WTC11 (cell line): ENCODE results near the gene FAM13C. TPM values are rescaled to one million over a fixed set of nuclear protein-coding genes. Genes with fewer than 3 reads are reported as not detected.

Experiments used
- ATAC-seq: fragments of 200-7000 bp; cut with Tn5 transposase; 2 replicates; pipeline ENCODE4 v1.10.0; 2021; ENCODE audit warnings: mild to moderate bottlenecking, moderate library complexity
- CTCF ChIA-PET: fragments of 300-600 bp; sonication (Branson Sonifier 250); formaldehyde crosslinking; loops from one replicate; lab custom pipeline; 2021; ENCODE audit warnings: antibody characterized with exemption; lab: Charles Lee
- POLR2A ChIA-PET: fragments of 350-600 bp; sonication (Branson Sonifier 250); formaldehyde crosslinking; loops from one replicate; lab custom pipeline; 2021; ENCODE audit warnings: antibody characterized with exemption; lab: Charles Lee
- DNase-seq: peaks from one replicate; pipeline ENCODE4 v3.0.0; 2021; ENCODE audit warnings: low spot score
- H3K27ac Mint-ChIP-seq: 2 replicates; pipeline ENCODE4 v1.8.0; 2021; ENCODE audit warnings: mixed read lengths
- H3K27me3 Mint-ChIP-seq: 2 replicates; pipeline ENCODE4 v1.8.0; 2021; ENCODE audit warnings: low read depth, mild to moderate bottlenecking, moderate library complexity, mixed read lengths
- H3K36me3 Mint-ChIP-seq: 2 replicates; pipeline ENCODE4 v1.8.0; 2021; ENCODE audit warnings: mixed read lengths
- H3K4me1 Mint-ChIP-seq: 2 replicates; pipeline ENCODE4 v1.8.0; 2022; ENCODE audit warnings: mixed read lengths
- H3K4me3 Mint-ChIP-seq: 2 replicates; pipeline ENCODE4 v1.8.0; 2021; ENCODE audit warnings: mild to moderate bottlenecking, moderate library complexity, mixed read lengths
- H3K9me3 Mint-ChIP-seq: 2 replicates; pipeline ENCODE4 v1.8.0; 2021; ENCODE audit warnings: mixed read lengths
- AFF4 ChIP-seq: sonication (generic); formaldehyde crosslinking; IDR thresholded peaks from 2 replicates; pipeline ENCODE4 v1.8.1; 2023; ENCODE audit warnings: mild to moderate bottlenecking, missing genetic modification reagents, borderline replicate concordance
- ELF4 ChIP-seq: sonication (generic); formaldehyde crosslinking; IDR thresholded peaks from 2 replicates; pipeline ENCODE4 v1.8.1; 2022; ENCODE audit warnings: low read depth, mild to moderate bottlenecking, moderate library complexity, missing genetic modification reagents
- ESRRA ChIP-seq: sonication (generic); formaldehyde crosslinking; IDR thresholded peaks from 2 replicates; pipeline ENCODE4 v1.8.1; 2022; ENCODE audit warnings: mild to moderate bottlenecking, missing genetic modification reagents, borderline replicate concordance
- GRHL2 ChIP-seq: fragments of 250-450 bp; sonication (Bioruptor Pico); IDR thresholded peaks from 2 replicates; pipeline ENCODE4 v1.8.0; 2022; ENCODE audit warnings: mild to moderate bottlenecking, moderate library complexity; ENCODE audit not compliant: insufficient replicate concordance, severe bottlenecking
- GTF2I ChIP-seq: fragments of 250-450 bp; sonication (Bioruptor Pico); conservative IDR thresholded peaks from 2 replicates; pipeline ENCODE4 v1.4.0; 2021; ENCODE audit warnings: mild to moderate bottlenecking
- IRF2 ChIP-seq: sonication (generic); formaldehyde crosslinking; IDR thresholded peaks from 2 replicates; pipeline ENCODE4 v1.8.0; 2022; ENCODE audit warnings: low read depth, missing genetic modification reagents, borderline replicate concordance
- MYBL2 ChIP-seq: sonication (generic); formaldehyde crosslinking; IDR thresholded peaks from 2 replicates; pipeline ENCODE4 v1.8.1; 2023; ENCODE audit warnings: mild to moderate bottlenecking, moderate library complexity, missing genetic modification reagents
- NFYB ChIP-seq: sonication (generic); formaldehyde crosslinking; conservative IDR thresholded peaks from 2 replicates; pipeline ENCODE4 v1.8.0; 2022; ENCODE audit warnings: low read depth, missing genetic modification reagents
- PRDM15 ChIP-seq: sonication (generic); formaldehyde crosslinking; IDR thresholded peaks from 2 replicates; pipeline ENCODE4 v1.8.0; 2022; ENCODE audit warnings: missing genetic modification reagents
- RELA ChIP-seq: sonication (generic); formaldehyde crosslinking; IDR thresholded peaks from 2 replicates; pipeline ENCODE4 v1.8.1; 2022; ENCODE audit warnings: missing genetic modification reagents, mild to moderate bottlenecking, borderline replicate concordance
- SMAD3 ChIP-seq: sonication (generic); formaldehyde crosslinking; IDR thresholded peaks from 2 replicates; pipeline ENCODE4 v1.8.0; 2022; ENCODE audit warnings: missing genetic modification reagents, mild to moderate bottlenecking, borderline replicate concordance
- SP1 ChIP-seq: sonication (generic); formaldehyde crosslinking; conservative IDR thresholded peaks from 2 replicates; pipeline ENCODE4 v1.8.1; 2022; ENCODE audit warnings: missing genetic modification reagents
- ZNF232 ChIP-seq: sonication (generic); formaldehyde crosslinking; IDR thresholded peaks from 2 replicates; pipeline ENCODE4 v1.8.0; 2022; ENCODE audit warnings: mild to moderate bottlenecking, missing genetic modification reagents
- ZNF416 ChIP-seq: fragments of 250-450 bp; sonication (Bioruptor Pico); IDR thresholded peaks from 2 replicates; pipeline ENCODE4 v1.9.0; 2021; ENCODE audit warnings: mild to moderate bottlenecking, inconsistent platforms
- ZNF423 ChIP-seq: fragments of 250-450 bp; sonication (Bioruptor Pico); IDR thresholded peaks from 2 replicates; pipeline ENCODE4 v2.1.2; 2022; ENCODE audit warnings: mild to moderate bottlenecking, moderate library complexity
- ZNF425 ChIP-seq: fragments of 250-450 bp; sonication (Bioruptor Pico); conservative IDR thresholded peaks from 2 replicates; pipeline ENCODE4 v1.9.0; 2021; ENCODE audit warnings: mild to moderate bottlenecking
- total RNA-seq: library from RNA; stranded (reverse); gene quantifications from 3 replicates; pipeline ENCODE4 v1.2.3, GENCODE V29; 2021
- TF ChIP-seq, protein P1 (sequence below): fragments of 250-450 bp; sonication (Bioruptor Pico); IDR thresholded peaks from 2 replicates; pipeline ENCODE4 v1.9.0; 2021; ENCODE audit warnings: moderate library complexity, mild to moderate bottlenecking, inconsistent platforms, borderline replicate concordance
- TF ChIP-seq, protein P2 (sequence below): fragments of 250-450 bp; sonication (Bioruptor Pico); IDR thresholded peaks from 2 replicates; pipeline ENCODE4 v1.9.0; 2021; ENCODE audit warnings: mild to moderate bottlenecking, borderline replicate concordance

The FAM13C gene
- total RNA-seq, 1 experiment from 2014 or later = 1.5 TPM

DNA sequence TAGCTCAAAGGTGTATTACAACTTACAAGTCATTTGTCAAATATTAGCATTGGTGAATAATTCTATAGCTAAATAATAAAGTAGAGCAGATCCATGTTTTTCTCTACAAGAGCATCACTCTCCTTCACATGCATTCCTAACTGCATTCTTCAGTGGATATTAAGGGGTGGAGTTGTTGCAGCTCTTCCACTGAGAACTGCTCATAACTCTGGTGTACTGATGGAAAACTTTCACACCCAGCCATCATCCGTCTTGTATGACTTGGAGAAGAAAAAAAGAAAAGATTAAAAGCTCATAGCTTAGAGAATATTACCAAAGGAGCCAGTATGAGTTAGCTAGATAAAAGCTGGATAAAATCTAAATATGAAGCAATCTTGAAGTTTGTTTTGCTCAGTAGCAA, 10.2 kb upstream of the FAM13C start:
- POLR2A ChIA-PET = no interaction called here
- peaks cover 14% of the 10 kb centered on the region for H3K4me1 Mint-ChIP-seq
- TF ChIP-seq, protein P1, sequence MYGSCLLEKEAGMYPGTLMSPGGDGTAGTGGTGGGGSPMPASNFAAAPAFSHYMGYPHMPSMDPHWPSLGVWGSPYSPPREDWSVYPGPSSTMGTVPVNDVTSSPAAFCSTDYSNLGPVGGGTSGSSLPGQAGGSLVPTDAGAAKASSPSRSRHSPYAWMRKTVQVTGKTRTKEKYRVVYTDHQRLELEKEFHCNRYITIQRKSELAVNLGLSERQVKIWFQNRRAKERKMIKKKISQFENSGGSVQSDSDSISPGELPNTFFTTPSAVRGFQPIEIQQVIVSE (CRISPR knock-in tag) = no peak
- H3K4me3 Mint-ChIP-seq = no peak overlapping the region
- no peak overlapping the region for H3K27ac Mint-ChIP-seq
- H3K9me3 Mint-ChIP-seq = no peaks in the 10 kb centered on the region
- no peaks in the 10 kb centered on the region for H3K36me3 Mint-ChIP-seq
- H3K27me3 Mint-ChIP-seq = no peaks in the 10 kb centered on the region
- CTCF ChIA-PET = interaction anchor here (0.8 kb wide), 1 partner anchor 208 kb away, joined by 3 read pairs; no protein-coding TSS in a partner anchor
- ATAC-seq = no peak
- no peak for DNase-seq

DNA sequence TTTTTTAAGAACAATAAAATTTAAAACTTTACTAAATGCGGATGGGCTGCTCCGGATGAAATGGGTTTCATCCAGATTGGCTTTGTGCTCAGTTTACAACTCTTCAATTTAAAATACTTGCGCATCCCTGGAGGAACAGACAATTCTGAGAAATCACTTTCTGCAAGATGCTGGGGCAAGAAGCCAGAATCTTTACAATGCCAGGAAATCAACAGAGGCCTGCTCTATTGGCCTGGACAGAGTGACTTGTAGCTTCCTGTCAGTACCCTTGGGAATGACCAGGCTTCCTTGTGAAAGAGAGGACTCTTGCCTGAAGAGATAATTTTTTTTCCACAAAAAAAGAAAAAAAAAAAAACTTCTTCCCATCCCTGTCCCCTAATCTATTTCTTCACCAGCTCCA, 3.9 kb upstream of the FAM13C start:
- no peak overlapping the region for H3K27ac Mint-ChIP-seq
- peaks cover 26% of the 10 kb centered on the region for H3K27me3 Mint-ChIP-seq
- ChIA-PET POLR2A (interaction anchor here (0.6 kb wide), 1 partner anchor 21 kb away, joined by 3 read pairs; no protein-coding TSS in a partner anchor), CTCF (no interaction called here)
- no peaks in the 10 kb centered on the region for H3K9me3 Mint-ChIP-seq
- peaks cover 11% of the 10 kb centered on the region for H3K4me1 Mint-ChIP-seq
- no peaks in the 10 kb centered on the region for H3K36me3 Mint-ChIP-seq
- no peak for ATAC-seq
- no peak for DNase-seq
- no peak overlapping the region for H3K4me3 Mint-ChIP-seq
- no peak for TF ChIP-seq NFYB (CRISPR knock-in tag)
- no peak for TF ChIP-seq GTF2I (CRISPR knock-in tag)
- TF ChIP-seq GRHL2 = no peak
- no peak for TF ChIP-seq RELA (CRISPR knock-in tag)
- TF ChIP-seq, protein P2, sequence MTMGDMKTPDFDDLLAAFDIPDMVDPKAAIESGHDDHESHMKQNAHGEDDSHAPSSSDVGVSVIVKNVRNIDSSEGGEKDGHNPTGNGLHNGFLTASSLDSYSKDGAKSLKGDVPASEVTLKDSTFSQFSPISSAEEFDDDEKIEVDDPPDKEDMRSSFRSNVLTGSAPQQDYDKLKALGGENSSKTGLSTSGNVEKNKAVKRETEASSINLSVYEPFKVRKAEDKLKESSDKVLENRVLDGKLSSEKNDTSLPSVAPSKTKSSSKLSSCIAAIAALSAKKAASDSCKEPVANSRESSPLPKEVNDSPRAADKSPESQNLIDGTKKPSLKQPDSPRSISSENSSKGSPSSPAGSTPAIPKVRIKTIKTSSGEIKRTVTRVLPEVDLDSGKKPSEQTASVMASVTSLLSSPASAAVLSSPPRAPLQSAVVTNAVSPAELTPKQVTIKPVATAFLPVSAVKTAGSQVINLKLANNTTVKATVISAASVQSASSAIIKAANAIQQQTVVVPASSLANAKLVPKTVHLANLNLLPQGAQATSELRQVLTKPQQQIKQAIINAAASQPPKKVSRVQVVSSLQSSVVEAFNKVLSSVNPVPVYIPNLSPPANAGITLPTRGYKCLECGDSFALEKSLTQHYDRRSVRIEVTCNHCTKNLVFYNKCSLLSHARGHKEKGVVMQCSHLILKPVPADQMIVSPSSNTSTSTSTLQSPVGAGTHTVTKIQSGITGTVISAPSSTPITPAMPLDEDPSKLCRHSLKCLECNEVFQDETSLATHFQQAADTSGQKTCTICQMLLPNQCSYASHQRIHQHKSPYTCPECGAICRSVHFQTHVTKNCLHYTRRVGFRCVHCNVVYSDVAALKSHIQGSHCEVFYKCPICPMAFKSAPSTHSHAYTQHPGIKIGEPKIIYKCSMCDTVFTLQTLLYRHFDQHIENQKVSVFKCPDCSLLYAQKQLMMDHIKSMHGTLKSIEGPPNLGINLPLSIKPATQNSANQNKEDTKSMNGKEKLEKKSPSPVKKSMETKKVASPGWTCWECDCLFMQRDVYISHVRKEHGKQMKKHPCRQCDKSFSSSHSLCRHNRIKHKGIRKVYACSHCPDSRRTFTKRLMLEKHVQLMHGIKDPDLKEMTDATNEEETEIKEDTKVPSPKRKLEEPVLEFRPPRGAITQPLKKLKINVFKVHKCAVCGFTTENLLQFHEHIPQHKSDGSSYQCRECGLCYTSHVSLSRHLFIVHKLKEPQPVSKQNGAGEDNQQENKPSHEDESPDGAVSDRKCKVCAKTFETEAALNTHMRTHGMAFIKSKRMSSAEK = no peak
- TF ChIP-seq ZNF423 = no peak
- TF ChIP-seq MYBL2 (CRISPR knock-in tag) = no peak
- no peak for TF ChIP-seq ZNF425 (CRISPR knock-in tag)
- no peak for TF ChIP-seq PRDM15 (CRISPR knock-in tag)
- no peak for TF ChIP-seq ZNF232 (CRISPR knock-in tag)
- no peak for TF ChIP-seq AFF4 (CRISPR knock-in tag)
- TF ChIP-seq IRF2 (CRISPR knock-in tag) = no peak
- TF ChIP-seq ELF4 = no peak
- no peak for TF ChIP-seq SMAD3 (CRISPR knock-in tag)
- TF ChIP-seq ZNF416 (CRISPR knock-in tag) = no peak
- no peak for TF ChIP-seq ESRRA (CRISPR knock-in tag)
- no peak for TF ChIP-seq SP1 (CRISPR knock-in tag)
